Coronary artery (tissue), 2 donors: ENCODE results near the gene CNTN2.

Source experiments
- DNase-seq: peaks from one replicate; pipeline ENCODE4 v3.0.0-alpha.2; 2017; ENCODE audit warnings: low spot score
- H3K27ac ChIP-seq, 2 donors: fragments of 200-600 bp; sonication (generic); one replicate each; pipeline ENCODE4 v1.5.1; 2016 to 2019
- H3K4me3 ChIP-seq: fragments of 200-600 bp; sonication (generic); 2 replicates; pipeline ENCODE4 v1.5.1; 2016; ENCODE audit warnings: mild to moderate bottlenecking, moderate library complexity
- TF ChIP-seq, protein P1 (sequence below): fragments of 200-600 bp; sonication (generic); IDR thresholded peaks from one replicate; pipeline ENCODE4 v1.5.1; 2019; ENCODE audit warnings: antibody characterized with exemption

CNTN2 gene

DNA sequence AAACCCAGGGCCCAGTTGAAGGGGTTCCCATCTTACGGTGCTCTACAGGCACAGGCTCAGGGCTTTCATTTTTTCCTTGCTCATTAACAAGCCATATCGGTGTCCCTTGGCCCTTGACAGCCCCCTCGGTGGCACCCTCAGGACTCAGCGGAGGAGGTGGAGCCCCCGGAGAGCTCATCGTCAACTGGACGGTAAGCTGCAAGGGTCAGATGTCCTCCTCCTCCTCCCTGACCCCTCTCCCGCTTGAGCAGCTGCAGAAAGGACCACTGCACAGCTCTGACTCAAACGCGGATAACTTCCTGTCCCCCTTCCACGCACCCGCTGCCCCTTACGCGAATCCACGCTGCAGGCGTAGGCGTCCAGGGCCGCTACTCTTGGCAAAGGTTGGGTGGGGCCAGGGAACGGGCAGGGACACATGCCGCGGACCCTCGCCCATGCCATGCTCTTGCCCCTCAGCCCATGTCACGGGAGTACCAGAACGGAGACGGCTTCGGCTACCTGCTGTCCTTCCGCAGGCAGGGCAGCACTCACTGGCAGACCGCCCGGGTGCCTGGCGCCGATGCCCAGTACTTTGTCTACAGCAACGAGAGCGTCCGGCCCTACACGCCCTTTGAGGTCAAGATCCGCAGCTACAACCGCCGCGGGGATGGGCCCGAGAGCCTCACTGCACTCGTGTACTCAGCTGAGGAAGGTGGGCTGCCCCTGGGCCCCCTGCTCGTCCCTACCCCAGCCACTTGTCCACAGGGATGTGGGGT is 26.5 kb downstream of the CNTN2 start:
- DNase-seq, result peak; percentile 65
- H3K27ac ChIP-seq, result no peak overlapping the region
- no peak overlapping the region for H3K4me3 ChIP-seq
- TF ChIP-seq, protein P1, sequence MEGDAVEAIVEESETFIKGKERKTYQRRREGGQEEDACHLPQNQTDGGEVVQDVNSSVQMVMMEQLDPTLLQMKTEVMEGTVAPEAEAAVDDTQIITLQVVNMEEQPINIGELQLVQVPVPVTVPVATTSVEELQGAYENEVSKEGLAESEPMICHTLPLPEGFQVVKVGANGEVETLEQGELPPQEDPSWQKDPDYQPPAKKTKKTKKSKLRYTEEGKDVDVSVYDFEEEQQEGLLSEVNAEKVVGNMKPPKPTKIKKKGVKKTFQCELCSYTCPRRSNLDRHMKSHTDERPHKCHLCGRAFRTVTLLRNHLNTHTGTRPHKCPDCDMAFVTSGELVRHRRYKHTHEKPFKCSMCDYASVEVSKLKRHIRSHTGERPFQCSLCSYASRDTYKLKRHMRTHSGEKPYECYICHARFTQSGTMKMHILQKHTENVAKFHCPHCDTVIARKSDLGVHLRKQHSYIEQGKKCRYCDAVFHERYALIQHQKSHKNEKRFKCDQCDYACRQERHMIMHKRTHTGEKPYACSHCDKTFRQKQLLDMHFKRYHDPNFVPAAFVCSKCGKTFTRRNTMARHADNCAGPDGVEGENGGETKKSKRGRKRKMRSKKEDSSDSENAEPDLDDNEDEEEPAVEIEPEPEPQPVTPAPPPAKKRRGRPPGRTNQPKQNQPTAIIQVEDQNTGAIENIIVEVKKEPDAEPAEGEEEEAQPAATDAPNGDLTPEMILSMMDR, result no peak

DNA sequence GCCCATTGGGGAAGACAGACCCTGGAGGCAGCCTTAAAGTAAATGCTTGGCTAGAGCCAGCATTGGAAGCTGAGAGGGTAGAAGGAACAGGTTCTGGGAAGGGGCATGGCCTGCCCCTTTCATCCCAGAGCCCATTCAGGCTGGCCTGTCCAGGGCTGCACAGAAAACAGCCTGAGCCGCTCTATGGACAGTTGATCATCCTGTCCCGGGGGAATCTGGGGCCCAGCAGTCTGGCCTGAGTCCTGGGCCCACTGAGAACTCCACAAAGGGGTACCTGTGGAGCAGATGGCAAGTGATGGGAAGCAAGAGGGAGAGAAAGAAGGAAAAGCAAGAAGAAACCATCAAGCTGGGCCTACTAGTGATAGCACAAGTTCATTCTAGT is 28.0 kb downstream of the CNTN2 start:
- no peak overlapping the region for H3K27ac ChIP-seq
- no peak overlapping the region for H3K4me3 ChIP-seq
- TF ChIP-seq, protein P1, result no peak
- DNase-seq, result no peak

DNA sequence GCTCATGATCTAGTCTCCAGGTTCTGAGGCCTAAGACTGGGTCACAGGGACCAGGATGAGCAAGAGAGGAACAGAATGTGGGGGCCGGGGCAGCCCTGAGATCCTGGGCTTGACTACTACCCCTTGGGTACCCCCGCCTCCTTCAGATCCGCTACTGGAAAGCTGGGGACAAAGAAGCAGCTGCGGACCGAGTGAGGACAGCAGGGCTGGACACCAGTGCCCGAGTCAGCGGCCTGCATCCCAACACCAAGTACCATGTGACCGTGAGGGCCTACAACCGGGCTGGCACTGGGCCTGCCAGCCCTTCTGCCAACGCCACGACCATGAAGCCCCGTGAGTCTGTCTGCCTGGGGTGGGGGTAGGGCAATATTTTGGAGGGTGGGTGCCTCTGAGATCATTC is 28.8 kb downstream of the CNTN2 start:
- Histone ChIP-seq H3K27ac (no peak overlapping the region), H3K4me3 (no peak overlapping the region)
- TF ChIP-seq, protein P1, result no peak
- peak; percentile 43 for DNase-seq

DNA sequence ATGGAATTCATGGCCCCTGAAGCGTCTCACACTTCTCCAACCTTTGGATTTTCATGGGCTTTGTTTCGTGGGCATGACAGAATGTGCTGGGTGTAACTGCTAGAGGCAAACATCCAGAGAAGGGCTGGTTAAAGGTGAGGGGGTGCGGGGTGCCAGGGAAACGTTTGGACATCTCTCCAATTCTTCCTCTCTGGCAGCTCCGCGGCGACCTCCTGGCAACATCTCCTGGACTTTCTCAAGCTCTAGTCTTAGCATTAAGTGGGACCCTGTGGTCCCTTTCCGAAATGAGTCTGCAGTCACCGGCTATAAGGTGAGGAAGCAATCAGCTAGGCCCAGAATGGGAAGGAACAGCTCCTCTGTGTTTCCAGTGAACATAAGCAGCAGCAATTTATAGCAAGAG is 29.3 kb downstream of the CNTN2 start:
- Histone ChIP-seq H3K4me3 (no peak overlapping the region), H3K27ac (no peak overlapping the region)
- no peak for DNase-seq
- TF ChIP-seq, protein P1, result no peak

DNA sequence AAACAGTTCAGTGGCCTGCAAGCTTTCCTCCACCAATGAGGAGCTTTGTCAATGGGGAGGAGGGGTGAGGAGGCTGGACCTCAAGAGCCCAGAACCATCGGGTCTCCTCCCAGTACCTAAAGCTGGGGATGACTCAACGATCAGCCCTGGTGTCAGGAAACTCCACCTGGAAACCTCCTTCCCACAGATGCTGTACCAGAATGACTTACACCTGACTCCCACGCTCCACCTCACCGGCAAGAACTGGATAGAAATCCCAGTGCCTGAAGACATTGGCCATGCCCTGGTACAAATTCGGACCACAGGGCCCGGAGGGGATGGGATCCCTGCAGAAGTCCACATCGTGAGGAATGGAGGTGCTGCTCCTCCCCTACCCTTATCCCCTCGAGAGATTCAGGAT is 29.9 kb downstream of the CNTN2 start:
- no peak overlapping the region for H3K4me3 ChIP-seq
- DNase-seq, result no peak
- H3K27ac ChIP-seq, result no peak overlapping the region
- TF ChIP-seq, protein P1, result no peak

DNA sequence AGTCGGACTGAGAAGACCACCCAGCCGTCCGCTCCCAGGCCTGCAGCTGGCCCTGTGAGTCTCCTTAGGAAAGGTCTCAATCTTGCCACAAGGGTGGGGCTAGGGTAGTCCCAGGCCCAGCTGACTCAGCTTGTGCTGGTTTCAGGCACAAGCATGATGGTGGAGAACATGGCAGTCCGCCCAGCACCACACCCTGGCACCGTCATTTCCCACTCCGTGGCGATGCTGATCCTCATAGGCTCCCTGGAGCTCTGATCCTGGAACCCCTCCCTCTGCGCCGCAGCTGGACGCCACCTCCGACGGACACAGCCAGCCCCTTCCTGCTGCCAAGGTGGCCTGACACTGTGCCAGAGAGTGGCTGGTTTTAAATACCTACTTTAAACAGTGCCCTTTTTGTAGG is 30.5 kb downstream of the CNTN2 start:
- no peak overlapping the region for H3K27ac ChIP-seq
- H3K4me3 ChIP-seq, result no peak overlapping the region
- no peak for DNase-seq
- TF ChIP-seq, protein P1, result no peak

DNA sequence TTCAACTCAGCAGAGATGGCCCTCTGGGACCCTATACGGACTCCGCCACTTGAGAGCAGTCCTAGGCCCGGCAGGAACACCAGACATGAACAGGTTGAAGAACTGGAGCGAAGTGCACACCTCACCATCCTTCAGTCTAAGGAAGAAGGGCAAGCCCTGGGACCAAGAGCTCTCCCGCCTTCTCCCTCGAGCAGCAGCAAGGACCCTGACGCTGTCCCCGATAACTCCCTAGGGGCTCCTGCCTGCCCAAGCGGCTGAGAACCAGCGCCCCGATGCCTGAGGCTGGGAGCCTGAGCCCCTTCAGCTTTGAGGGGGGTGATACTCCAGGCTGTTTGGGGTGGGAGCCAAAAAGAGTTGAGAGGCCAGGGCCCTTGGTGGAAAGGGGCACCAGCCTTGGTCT is 31.1 kb downstream of the CNTN2 start:
- TF ChIP-seq, protein P1, result no peak
- H3K27ac ChIP-seq, result no peak overlapping the region
- no peak for DNase-seq
- no peak overlapping the region for H3K4me3 ChIP-seq
